ENCODE results near the gene FMN2.

DNA sequence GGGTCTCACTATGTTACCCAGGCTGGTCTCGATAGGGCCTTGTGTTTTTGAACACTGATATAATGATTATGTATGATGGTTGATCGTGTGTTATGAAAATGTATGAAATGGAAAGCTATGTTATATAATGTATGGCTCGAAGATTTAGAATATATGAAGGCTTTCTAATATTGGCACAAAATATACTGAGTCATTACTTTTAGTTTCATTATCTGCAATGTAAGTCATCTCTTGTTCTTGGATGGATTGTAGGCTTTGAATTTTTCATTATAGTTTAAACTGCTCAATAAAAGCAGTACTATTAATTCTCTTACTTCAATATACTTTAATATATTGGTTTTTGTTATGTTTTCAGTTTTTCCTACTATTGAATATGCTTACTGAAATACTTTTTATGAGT lies 10.1 kb downstream of the FMN2 start:
- TF ChIP-seq, protein P1, sequence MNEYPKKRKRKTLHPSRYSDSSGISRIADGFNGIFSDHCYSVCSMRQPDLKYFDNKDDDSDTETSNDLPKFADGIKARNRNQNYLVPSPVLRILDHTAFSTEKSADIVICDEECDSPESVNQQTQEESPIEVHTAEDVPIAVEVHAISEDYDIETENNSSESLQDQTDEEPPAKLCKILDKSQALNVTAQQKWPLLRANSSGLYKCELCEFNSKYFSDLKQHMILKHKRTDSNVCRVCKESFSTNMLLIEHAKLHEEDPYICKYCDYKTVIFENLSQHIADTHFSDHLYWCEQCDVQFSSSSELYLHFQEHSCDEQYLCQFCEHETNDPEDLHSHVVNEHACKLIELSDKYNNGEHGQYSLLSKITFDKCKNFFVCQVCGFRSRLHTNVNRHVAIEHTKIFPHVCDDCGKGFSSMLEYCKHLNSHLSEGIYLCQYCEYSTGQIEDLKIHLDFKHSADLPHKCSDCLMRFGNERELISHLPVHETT (tag by site-specific recombination; IDR thresholded peaks at IDR 0.05): no peak
- TF ChIP-seq, protein P2, sequence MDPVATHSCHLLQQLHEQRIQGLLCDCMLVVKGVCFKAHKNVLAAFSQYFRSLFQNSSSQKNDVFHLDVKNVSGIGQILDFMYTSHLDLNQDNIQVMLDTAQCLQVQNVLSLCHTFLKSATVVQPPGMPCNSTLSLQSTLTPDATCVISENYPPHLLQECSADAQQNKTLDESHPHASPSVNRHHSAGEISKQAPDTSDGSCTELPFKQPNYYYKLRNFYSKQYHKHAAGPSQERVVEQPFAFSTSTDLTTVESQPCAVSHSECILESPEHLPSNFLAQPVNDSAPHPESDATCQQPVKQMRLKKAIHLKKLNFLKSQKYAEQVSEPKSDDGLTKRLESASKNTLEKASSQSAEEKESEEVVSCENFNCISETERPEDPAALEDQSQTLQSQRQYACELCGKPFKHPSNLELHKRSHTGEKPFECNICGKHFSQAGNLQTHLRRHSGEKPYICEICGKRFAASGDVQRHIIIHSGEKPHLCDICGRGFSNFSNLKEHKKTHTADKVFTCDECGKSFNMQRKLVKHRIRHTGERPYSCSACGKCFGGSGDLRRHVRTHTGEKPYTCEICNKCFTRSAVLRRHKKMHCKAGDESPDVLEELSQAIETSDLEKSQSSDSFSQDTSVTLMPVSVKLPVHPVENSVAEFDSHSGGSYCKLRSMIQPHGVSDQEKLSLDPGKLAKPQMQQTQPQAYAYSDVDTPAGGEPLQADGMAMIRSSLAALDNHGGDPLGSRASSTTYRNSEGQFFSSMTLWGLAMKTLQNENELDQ (tag by site-specific recombination; IDR thresholded peaks at IDR 0.05; ENCODE audit: low read depth): no peak
- TF ChIP-seq, protein P3, sequence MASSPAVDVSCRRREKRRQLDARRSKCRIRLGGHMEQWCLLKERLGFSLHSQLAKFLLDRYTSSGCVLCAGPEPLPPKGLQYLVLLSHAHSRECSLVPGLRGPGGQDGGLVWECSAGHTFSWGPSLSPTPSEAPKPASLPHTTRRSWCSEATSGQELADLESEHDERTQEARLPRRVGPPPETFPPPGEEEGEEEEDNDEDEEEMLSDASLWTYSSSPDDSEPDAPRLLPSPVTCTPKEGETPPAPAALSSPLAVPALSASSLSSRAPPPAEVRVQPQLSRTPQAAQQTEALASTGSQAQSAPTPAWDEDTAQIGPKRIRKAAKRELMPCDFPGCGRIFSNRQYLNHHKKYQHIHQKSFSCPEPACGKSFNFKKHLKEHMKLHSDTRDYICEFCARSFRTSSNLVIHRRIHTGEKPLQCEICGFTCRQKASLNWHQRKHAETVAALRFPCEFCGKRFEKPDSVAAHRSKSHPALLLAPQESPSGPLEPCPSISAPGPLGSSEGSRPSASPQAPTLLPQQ (tag by site-specific recombination; IDR thresholded peaks at IDR 0.05): no peak
- TF ChIP-seq, protein P4, sequence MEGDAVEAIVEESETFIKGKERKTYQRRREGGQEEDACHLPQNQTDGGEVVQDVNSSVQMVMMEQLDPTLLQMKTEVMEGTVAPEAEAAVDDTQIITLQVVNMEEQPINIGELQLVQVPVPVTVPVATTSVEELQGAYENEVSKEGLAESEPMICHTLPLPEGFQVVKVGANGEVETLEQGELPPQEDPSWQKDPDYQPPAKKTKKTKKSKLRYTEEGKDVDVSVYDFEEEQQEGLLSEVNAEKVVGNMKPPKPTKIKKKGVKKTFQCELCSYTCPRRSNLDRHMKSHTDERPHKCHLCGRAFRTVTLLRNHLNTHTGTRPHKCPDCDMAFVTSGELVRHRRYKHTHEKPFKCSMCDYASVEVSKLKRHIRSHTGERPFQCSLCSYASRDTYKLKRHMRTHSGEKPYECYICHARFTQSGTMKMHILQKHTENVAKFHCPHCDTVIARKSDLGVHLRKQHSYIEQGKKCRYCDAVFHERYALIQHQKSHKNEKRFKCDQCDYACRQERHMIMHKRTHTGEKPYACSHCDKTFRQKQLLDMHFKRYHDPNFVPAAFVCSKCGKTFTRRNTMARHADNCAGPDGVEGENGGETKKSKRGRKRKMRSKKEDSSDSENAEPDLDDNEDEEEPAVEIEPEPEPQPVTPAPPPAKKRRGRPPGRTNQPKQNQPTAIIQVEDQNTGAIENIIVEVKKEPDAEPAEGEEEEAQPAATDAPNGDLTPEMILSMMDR (tag by site-specific recombination; IDR thresholded peaks at IDR 0.05): no peak
